22Rv1 (cell line): ENCODE measurements around the gene SARNP.

Source experiments
- ZFX ChIP-seq: fragments of 450-650 bp; IDR thresholded peaks from 2 replicates; pipeline ENCODE4 v1.6.1; 2017; ENCODE audit warnings: antibody characterized with exemption, borderline replicate concordance
- TF ChIP-seq, protein P1 (sequence below): fragments of 450-650 bp; IDR thresholded peaks from 2 replicates; pipeline ENCODE4 v1.5.1; 2017; ENCODE audit warnings: mild to moderate bottlenecking

DNA sequence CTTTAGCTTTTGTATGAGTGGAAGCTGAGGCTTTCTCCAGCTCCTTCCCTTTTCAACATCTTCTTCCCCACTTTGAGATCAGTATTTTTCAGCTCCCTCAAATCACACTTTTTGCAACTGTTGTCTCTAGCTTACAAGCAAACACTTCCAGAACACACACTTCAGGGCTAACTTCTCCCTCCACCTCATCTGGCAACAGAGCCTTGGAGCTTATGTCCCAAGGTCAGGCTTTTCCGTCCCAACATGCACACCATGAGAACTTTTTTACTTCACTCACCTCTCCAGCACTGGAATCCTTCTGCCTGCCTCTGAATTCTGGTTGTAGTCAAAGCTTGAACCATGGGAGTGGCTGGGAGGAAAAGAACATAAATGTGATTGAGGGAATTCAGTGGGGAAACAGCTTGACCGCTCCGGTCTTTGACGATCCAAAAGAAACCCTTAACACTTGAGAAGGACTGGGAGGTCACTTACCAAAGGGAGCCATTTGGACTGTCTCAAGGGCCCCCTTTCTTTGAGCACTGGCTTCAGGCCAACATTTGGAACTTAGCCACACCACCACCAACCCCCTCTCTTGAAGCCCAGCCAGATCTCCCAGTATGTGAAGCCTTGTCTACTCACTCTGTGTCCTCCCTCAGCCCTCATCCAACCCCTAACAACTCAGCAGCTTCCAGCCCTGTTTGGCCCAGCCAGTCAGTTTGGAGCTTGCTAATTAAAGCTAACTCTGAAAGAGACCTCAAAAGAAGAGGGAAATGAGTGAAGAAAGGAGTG lies 105.6 kb downstream of the SARNP start:
- TF ChIP-seq, protein P1, sequence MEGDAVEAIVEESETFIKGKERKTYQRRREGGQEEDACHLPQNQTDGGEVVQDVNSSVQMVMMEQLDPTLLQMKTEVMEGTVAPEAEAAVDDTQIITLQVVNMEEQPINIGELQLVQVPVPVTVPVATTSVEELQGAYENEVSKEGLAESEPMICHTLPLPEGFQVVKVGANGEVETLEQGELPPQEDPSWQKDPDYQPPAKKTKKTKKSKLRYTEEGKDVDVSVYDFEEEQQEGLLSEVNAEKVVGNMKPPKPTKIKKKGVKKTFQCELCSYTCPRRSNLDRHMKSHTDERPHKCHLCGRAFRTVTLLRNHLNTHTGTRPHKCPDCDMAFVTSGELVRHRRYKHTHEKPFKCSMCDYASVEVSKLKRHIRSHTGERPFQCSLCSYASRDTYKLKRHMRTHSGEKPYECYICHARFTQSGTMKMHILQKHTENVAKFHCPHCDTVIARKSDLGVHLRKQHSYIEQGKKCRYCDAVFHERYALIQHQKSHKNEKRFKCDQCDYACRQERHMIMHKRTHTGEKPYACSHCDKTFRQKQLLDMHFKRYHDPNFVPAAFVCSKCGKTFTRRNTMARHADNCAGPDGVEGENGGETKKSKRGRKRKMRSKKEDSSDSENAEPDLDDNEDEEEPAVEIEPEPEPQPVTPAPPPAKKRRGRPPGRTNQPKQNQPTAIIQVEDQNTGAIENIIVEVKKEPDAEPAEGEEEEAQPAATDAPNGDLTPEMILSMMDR = no peak
- no peak for TF ChIP-seq ZFX
